Spleen (tissue), 11 donors: ENCODE measurements around the gene PRDM16. TPM values are rescaled to one million over a fixed set of nuclear protein-coding genes. Genes with fewer than 3 reads are reported as not detected.
A peak's percentile ranks its signal among the peaks of the same experiment; 100 is the strongest.

Experiments
- DNase-seq: peaks from one replicate; pipeline ENCODE4 v3.0.0-alpha.2; 2020
- H3K27ac ChIP-seq, 8 donors: fragments of 200-600 bp; sonication (generic) in 7 of 8; 1 replicate in 4 of 8; 2 replicates in 4 of 8; pipeline versions ENCODE4 v1.5.0 to v1.8.0; 2016 to 2021; ENCODE audit warnings: inconsistent platforms in 4 of 8, mild to moderate bottlenecking in 4 of 8, moderate library complexity in 1 of 8
- H3K27me3 ChIP-seq, 7 donors: fragments of 200-600 bp; sonication (generic) in 6 of 7; replicated peaks in 1 of 7; 1 replicate in 4 of 7; 2 replicates in 3 of 7; pipeline versions ENCODE4 v1.5.0 to v1.8.0; 2016 to 2021; ENCODE audit warnings: inconsistent platforms in 3 of 7, mild to moderate bottlenecking in 1 of 7
- H3K36me3 ChIP-seq, 6 donors: fragments of 200-600 bp; sonication (generic) in 5 of 6; 1 replicate in 4 of 6; 2 replicates in 2 of 6; pipeline versions ENCODE4 v1.5.0 to v1.8.0; 2016 to 2021; ENCODE audit warnings: inconsistent platforms in 2 of 6
- H3K4me1 ChIP-seq, 6 donors: fragments of 200-600 bp; sonication (generic) in 5 of 6; 1 replicate in 3 of 6; 2 replicates in 3 of 6; pipeline versions ENCODE4 v1.5.0 to v1.8.0; 2016 to 2021; ENCODE audit warnings: inconsistent platforms in 3 of 6
- H3K4me3 ChIP-seq, 8 donors: fragments of 200-600 bp; sonication (generic) in 7 of 8; 1 replicate in 4 of 8; 2 replicates in 4 of 8; pipeline versions ENCODE4 v1.5.0 to v1.8.0; 2016 to 2021; ENCODE audit warnings: inconsistent platforms in 4 of 8, mild to moderate bottlenecking in 4 of 8, moderate library complexity in 2 of 8
- H3K9me3 ChIP-seq, 8 donors: fragments of 200-600 bp; sonication (generic) in 7 of 8; 1 replicate in 4 of 8; 2 replicates in 4 of 8; pipeline versions ENCODE4 v1.5.0 to v1.8.0; 2016 to 2021; ENCODE audit warnings: inconsistent platforms in 4 of 8
- POLR2A ChIP-seq, 3 donors: fragments of 450-650 bp; IDR thresholded peaks; one replicate each; pipeline ENCODE4 v1.5.1; 2017; ENCODE audit warnings: antibody characterized with exemption in 3 of 3, mild to moderate bottlenecking in 1 of 3
- POLR2AphosphoS5 ChIP-seq, 3 donors: sonication (generic); formaldehyde crosslinking; IDR thresholded peaks; one replicate each; pipeline ENCODE4 v1.5.1; 2017; ENCODE audit warnings: antibody characterized with exemption in 3 of 3
- WGBS, 5 donors: extraction: QIAGEN DNeasy Blood & Tissue Kit in 3 of 5; methylation state at CpG; one replicate each; pipeline versions ENCODE4 v1.1.5 to v1.1.7; 2013 to 2018; 5-methylcytosine and 5-hydroxymethylcytosine counted together
- intact Hi-C: fragments of 100-400 bp; cut with DNase I; formaldehyde crosslinking; loops from one replicate; pipeline ENCODE4 v1.15.0; 2023; ENCODE audit warnings: low total_unique reads
- polyA plus RNA-seq, 3 donors: library from polyadenylated mRNA; stranded (reverse); fragments of 200-250 nt; gene quantifications; one replicate each; pipeline ENCODE4 v1.2.1, GENCODE V29; 2013
- total RNA-seq, 7 donors: library from RNA; depleted of rRNA in 3 of 7; stranded (reverse); fragments of >200 nt in 3 of 7; fragmentation: NEBNext Ultra II Directional in 4 of 7; extraction: Animal tissue kit (Norgen Biotek cat#: 25700) in 4 of 7; gene quantifications; one replicate each; pipeline versions ENCODE4 v1.1.0 to v1.2.1, GENCODE V29; 2016 to 2021
- TF ChIP-seq, protein P1 (sequence below), 11 experiments: fragments of 200-600 bp in 7 of 11; fragments of 450-650 bp in 4 of 11; sonication (generic) in 4 of 11; IDR thresholded peaks in 8 of 11; conservative IDR thresholded peaks in 3 of 11; 1 replicate in 7 of 11; 2 replicates in 4 of 11; pipeline versions ENCODE4 v1.4.0 to v1.8.0; 2016 to 2021; ENCODE audit warnings: antibody characterized with exemption in 11 of 11, inconsistent platforms in 4 of 11, mild to moderate bottlenecking in 1 of 11
- donor health status: healthy with polysubstance abuse.
- donor health status: DM: no; HTN: no; CAD: no; lungs with moderate emphysema.
- donor health status: DM: no; HTN: no; CAD: no.
- donor health status: Bipolar disorder and iron deficiency.
- donor health status: healthy.
- donor health status: DM: no; HTN: no; CAD: no.
- donor health status: DM: yes; HTN: yes; CAD: no.

PRDM16 gene
- total and polyA plus RNA-seq, 10 donors: 0.43 to 3.2 (median 1.4) TPM

GRCh38 chr1:3024019-3024418, 45.0 kb upstream of the PRDM16 start:
- 81 to 88% (median 83%) methylated on average over 9 of the region's 9 CpGs for WGBS, 5 donors
- no peaks in the 10 kb centered on the region for H3K36me3 ChIP-seq
- H3K27me3 ChIP-seq: peaks cover 0 to 25% (median 6%) of the 10 kb centered on the region in 7 donors
- H3K4me3 ChIP-seq: no peak overlapping the region
- H3K27ac ChIP-seq: no peak overlapping the region
- intact Hi-C loops: no loop called here
- TF ChIP-seq, protein P1, sequence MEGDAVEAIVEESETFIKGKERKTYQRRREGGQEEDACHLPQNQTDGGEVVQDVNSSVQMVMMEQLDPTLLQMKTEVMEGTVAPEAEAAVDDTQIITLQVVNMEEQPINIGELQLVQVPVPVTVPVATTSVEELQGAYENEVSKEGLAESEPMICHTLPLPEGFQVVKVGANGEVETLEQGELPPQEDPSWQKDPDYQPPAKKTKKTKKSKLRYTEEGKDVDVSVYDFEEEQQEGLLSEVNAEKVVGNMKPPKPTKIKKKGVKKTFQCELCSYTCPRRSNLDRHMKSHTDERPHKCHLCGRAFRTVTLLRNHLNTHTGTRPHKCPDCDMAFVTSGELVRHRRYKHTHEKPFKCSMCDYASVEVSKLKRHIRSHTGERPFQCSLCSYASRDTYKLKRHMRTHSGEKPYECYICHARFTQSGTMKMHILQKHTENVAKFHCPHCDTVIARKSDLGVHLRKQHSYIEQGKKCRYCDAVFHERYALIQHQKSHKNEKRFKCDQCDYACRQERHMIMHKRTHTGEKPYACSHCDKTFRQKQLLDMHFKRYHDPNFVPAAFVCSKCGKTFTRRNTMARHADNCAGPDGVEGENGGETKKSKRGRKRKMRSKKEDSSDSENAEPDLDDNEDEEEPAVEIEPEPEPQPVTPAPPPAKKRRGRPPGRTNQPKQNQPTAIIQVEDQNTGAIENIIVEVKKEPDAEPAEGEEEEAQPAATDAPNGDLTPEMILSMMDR (IDR thresholded peaks at IDR 0.05 in 8 of 11, conservative IDR thresholded peaks at IDR 0.05 in 3 of 11): peak in 1 of 11 experiments; percentile 13
- no peak for TF ChIP-seq POLR2AphosphoS5 (IDR thresholded peaks at IDR 0.05)
- no peak for DNase-seq
- H3K9me3 ChIP-seq: no peaks in the 10 kb centered on the region
- no peaks in the 10 kb centered on the region for H3K4me1 ChIP-seq

- Histone ChIP-seq H3K27ac (no peak overlapping the region), H3K4me1 (no peaks in the 10 kb centered on the region), H3K36me3 (no peaks in the 10 kb centered on the region), H3K27me3 (peaks cover 0 to 25% (median 10%) of the 10 kb centered on the region in 7 donors), H3K4me3 (no peak overlapping the region), H3K9me3 (no peaks in the 10 kb centered on the region)
- DNase-seq: no peak
- WGBS, 5 donors: 82 to 93% (median 91%) methylated on average over 11 of the region's 11 CpGs
- intact Hi-C loops: no loop called here
- TF ChIP-seq POLR2A (IDR thresholded peaks at IDR 0.05): no peak
- TF ChIP-seq, protein P1 (IDR thresholded peaks at IDR 0.05 in 8 of 11, conservative IDR thresholded peaks at IDR 0.05 in 3 of 11): no peak
- no peak for TF ChIP-seq POLR2AphosphoS5 (IDR thresholded peaks at IDR 0.05)
Measured at GRCh38 chr1:3024588-3024987, 44.4 kb upstream of the PRDM16 start.

DNA sequence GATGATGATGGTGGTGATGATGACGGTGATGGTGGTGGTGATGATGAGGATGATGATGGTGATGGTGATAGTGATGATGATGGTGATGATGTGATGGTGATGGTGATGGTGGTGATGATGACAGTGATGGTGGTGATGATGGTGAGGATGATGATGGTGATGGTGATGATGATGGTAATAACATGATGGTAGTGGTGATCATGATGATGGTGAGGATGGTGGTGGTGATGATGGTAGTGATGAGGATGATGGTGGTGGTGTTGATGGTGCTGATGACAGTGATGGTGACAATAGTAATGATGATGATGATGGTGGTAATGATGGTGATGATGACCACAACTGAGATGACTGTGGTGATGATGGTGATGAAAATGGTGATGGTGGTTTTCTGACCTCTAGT, 42.9 kb upstream of the PRDM16 start:
- WGBS, 5 donors: 91 to 100% (median 92%) methylated on average over 1 of the region's 1 CpG
- no peaks in the 10 kb centered on the region for H3K36me3 ChIP-seq
- peaks cover 0 to 37% (median 20%) of the 10 kb centered on the region in 7 donors for H3K27me3 ChIP-seq
- DNase-seq: no peak
- no peak overlapping the region for H3K27ac ChIP-seq
- no peaks in the 10 kb centered on the region for H3K9me3 ChIP-seq
- no peak overlapping the region for H3K4me3 ChIP-seq
- intact Hi-C loops: no loop called here
- TF ChIP-seq, protein P1 (IDR thresholded peaks at IDR 0.05 in 8 of 11, conservative IDR thresholded peaks at IDR 0.05 in 3 of 11): no peak
- no peak for TF ChIP-seq POLR2AphosphoS5 (IDR thresholded peaks at IDR 0.05)
- no peak for TF ChIP-seq POLR2A (IDR thresholded peaks at IDR 0.05)
- H3K4me1 ChIP-seq: no peaks in the 10 kb centered on the region

- intact Hi-C loops: no loop called here
- H3K9me3 ChIP-seq: no peaks in the 10 kb centered on the region
- H3K27ac ChIP-seq: no peak overlapping the region
- TF ChIP-seq, protein P1 (IDR thresholded peaks at IDR 0.05 in 8 of 11, conservative IDR thresholded peaks at IDR 0.05 in 3 of 11): no peak
- TF ChIP-seq POLR2AphosphoS5 (IDR thresholded peaks at IDR 0.05) (no peak), POLR2A (IDR thresholded peaks at IDR 0.05) (no peak)
- H3K4me1 ChIP-seq: no peaks in the 10 kb centered on the region
- H3K27me3 ChIP-seq: peaks cover 0 to 44% (median 20%) of the 10 kb centered on the region in 7 donors
- peak; percentile 20 for DNase-seq
- 67 to 84% (median 77%) methylated on average over 10 to 11 of the region's 11 CpGs for WGBS, 5 donors
- H3K36me3 ChIP-seq: no peaks in the 10 kb centered on the region
- H3K4me3 ChIP-seq: no peak overlapping the region
Measured at GRCh38 chr1:3026581-3027391, 42.2 kb upstream of the PRDM16 start.
